ENCODE results near the gene RSU1. TPM values are rescaled to one million over a fixed set of nuclear protein-coding genes. Genes with fewer than 3 reads are reported as not detected.

RSU1 gene
- polyA plus RNA-seq, 3 donors, result 45.7 to 111 (median 100) TPM

DNA sequence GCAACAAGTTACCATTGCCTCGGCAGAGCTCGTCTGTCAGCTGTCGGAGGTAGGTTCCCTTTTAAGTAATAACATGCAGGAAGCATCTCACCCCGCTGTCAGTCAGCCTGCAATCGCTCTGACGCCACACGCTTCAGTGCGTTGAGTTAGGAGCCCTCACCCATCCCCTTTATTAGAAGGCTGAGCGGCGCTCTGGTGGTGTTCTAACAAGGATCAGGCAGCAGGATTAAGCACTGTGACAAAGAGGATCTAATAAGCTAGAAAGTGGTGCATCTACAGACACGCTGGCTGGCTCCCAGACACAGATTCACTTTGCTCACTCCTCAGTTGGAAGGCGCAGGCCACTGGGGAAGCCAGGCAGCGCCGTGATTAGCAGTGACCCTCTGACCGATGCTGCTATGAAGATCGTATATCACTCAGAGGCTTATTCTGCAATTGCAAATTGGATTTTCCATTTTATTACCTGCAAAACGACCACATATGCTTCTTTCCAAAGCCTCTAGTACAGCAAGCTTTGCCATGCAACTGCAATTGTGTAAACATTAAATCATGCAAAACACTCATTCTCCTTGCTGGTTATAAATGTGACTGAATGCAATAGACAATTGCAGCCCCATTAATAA is 117.7 kb downstream of the RSU1 start:
- WGBS (ENCODE audit: insufficient coverage), result 97% methylated on average over 10 of the region's 17 CpGs
- H3K4me3 Mint-ChIP-seq, result no peak overlapping the region
- no peaks in the 10 kb centered on the region for H3K4me1 ChIP-seq (ENCODE audit: control insufficient read depth in 1 of 2, insufficient read depth in 2 of 2, low read length in 2 of 2)
- no peak overlapping the region for H3K4me3 ChIP-seq (replicated peaks in 1 of 3; ENCODE audit: low read depth in 2 of 3, low read length in 3 of 3)
- DNase-seq, result no peak
- H3K4me1 Mint-ChIP-seq, result no peaks in the 10 kb centered on the region
- H3K9ac ChIP-seq (ENCODE audit: insufficient read depth, low read length, poor library complexity, severe bottlenecking), result no peak overlapping the region
- TF ChIP-seq, protein P1, sequence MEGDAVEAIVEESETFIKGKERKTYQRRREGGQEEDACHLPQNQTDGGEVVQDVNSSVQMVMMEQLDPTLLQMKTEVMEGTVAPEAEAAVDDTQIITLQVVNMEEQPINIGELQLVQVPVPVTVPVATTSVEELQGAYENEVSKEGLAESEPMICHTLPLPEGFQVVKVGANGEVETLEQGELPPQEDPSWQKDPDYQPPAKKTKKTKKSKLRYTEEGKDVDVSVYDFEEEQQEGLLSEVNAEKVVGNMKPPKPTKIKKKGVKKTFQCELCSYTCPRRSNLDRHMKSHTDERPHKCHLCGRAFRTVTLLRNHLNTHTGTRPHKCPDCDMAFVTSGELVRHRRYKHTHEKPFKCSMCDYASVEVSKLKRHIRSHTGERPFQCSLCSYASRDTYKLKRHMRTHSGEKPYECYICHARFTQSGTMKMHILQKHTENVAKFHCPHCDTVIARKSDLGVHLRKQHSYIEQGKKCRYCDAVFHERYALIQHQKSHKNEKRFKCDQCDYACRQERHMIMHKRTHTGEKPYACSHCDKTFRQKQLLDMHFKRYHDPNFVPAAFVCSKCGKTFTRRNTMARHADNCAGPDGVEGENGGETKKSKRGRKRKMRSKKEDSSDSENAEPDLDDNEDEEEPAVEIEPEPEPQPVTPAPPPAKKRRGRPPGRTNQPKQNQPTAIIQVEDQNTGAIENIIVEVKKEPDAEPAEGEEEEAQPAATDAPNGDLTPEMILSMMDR (IDR thresholded peaks at IDR 0.05), result no peak
- H3K27me3 ChIP-seq (ENCODE audit: control insufficient read depth in 2 of 2, insufficient read depth in 2 of 2, low read length in 2 of 2), result no peaks in the 10 kb centered on the region
- no peak overlapping the region for H3K27ac ChIP-seq (ENCODE audit: low read depth in 1 of 2, low read length in 2 of 2)
- no peak overlapping the region for H3K27ac Mint-ChIP-seq
- peaks cover 2 to 12% (median 5%) of the 10 kb centered on the region in 7 donors for H3K9me3 Mint-ChIP-seq
- intact Hi-C loops (cut with micrococcal nuclease), result no loop called here
- no peak overlapping the region for H2AFZ ChIP-seq (ENCODE audit: insufficient read depth, low read depth, low read length, poor library complexity, severe bottlenecking)
- H3K4me2 ChIP-seq (replicated peaks; ENCODE audit: extremely low read depth, low read length, poor library complexity, severe bottlenecking), result no peak overlapping the region
- no peaks in the 10 kb centered on the region for H4K20me1 ChIP-seq (ENCODE audit: insufficient read depth, low read length)
- peaks cover 0 to 2% of the 10 kb centered on the region in 2 donors for H3K36me3 ChIP-seq (replicated peaks in 1 of 2; ENCODE audit: control insufficient read depth in 1 of 2, insufficient read depth in 2 of 2, low read length in 2 of 2)
- H3K79me2 ChIP-seq (ENCODE audit: insufficient read depth, low read length), result no peaks in the 10 kb centered on the region
- H3K27me3 Mint-ChIP-seq (ENCODE audit: low read depth in 3 of 3), result no peaks in the 10 kb centered on the region
- peaks cover 0 to 12% of the 10 kb centered on the region in 2 donors for H3K9me3 ChIP-seq (replicated peaks in 1 of 2; ENCODE audit: control insufficient read depth in 1 of 2, insufficient read depth in 1 of 2, low read length in 2 of 2)
- H3K36me3 Mint-ChIP-seq, result peaks cover 6% of the 10 kb centered on the region in 2 donors

DNA sequence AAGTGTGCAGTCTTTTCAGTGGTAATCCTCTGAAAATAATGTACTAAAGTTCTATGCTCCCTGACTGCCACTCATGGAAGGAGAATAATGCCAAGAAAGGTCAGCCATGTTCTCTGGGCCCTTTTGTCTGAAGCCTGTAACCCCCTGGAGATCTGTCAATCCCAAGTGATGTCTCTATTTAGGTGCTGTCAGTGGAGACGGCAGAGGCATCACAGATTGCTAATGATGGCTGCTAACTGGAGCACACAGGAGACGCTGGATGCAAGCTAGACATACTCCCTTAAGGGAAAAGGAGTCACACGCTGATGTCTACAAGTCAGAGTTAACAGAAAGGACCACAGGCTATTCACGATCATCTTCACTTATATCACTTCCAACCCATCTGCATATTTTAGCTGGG is 118.8 kb downstream of the RSU1 start:
- Mint-ChIP-seq H3K36me3 (peaks cover 14 to 16% of the 10 kb centered on the region in 2 donors), H3K4me1 (no peaks in the 10 kb centered on the region), H3K27me3 (ENCODE audit: low read depth in 3 of 3) (no peaks in the 10 kb centered on the region), H3K4me3 (no peak overlapping the region), H3K27ac (no peak overlapping the region), H3K9me3 (peaks cover 2 to 12% (median 5%) of the 10 kb centered on the region in 7 donors)
- Histone ChIP-seq H4K20me1 (ENCODE audit: insufficient read depth, low read length) (no peaks in the 10 kb centered on the region), H3K4me2 (replicated peaks; ENCODE audit: extremely low read depth, low read length, poor library complexity, severe bottlenecking) (no peak overlapping the region), H3K9me3 (replicated peaks in 1 of 2; ENCODE audit: control insufficient read depth in 1 of 2, insufficient read depth in 1 of 2, low read length in 2 of 2) (peaks cover 0 to 12% of the 10 kb centered on the region in 2 donors), H3K4me3 (replicated peaks in 1 of 3; ENCODE audit: low read depth in 2 of 3, low read length in 3 of 3) (no peak overlapping the region), H3K79me2 (ENCODE audit: insufficient read depth, low read length) (no peaks in the 10 kb centered on the region), H3K27me3 (ENCODE audit: control insufficient read depth in 2 of 2, insufficient read depth in 2 of 2, low read length in 2 of 2) (no peaks in the 10 kb centered on the region), H3K4me1 (ENCODE audit: control insufficient read depth in 1 of 2, insufficient read depth in 2 of 2, low read length in 2 of 2) (no peaks in the 10 kb centered on the region), H3K9ac (ENCODE audit: insufficient read depth, low read length, poor library complexity, severe bottlenecking) (no peak overlapping the region), H3K36me3 (replicated peaks in 1 of 2; ENCODE audit: control insufficient read depth in 1 of 2, insufficient read depth in 2 of 2, low read length in 2 of 2) (peaks cover 0 to 11% of the 10 kb centered on the region in 2 donors), H2AFZ (ENCODE audit: insufficient read depth, low read depth, low read length, poor library complexity, severe bottlenecking) (no peak overlapping the region), H3K27ac (ENCODE audit: low read depth in 1 of 2, low read length in 2 of 2) (no peak overlapping the region)
- WGBS (ENCODE audit: insufficient coverage), result 93% methylated on average over 2 of the region's 4 CpGs
- intact Hi-C loops (cut with micrococcal nuclease), result no loop called here
- TF ChIP-seq, protein P1 (IDR thresholded peaks at IDR 0.05), result no peak
- no peak for DNase-seq
